NCI-H2196 (cell line): ENCODE data around the gene MYCL.
"Not testable (repeated sequence)": the region's sequence is repeated elsewhere in the genome, so short reads cannot be mapped to it uniquely, and the experiment has no call there.

ENCODE experiments used
- DNase-seq: peaks from one replicate; lab custom pipeline; 2025; ENCODE audit not compliant: unreplicated experiment; lab: John Stamatoyannopoulos, UW

MYCL gene

GRCh38 chr1:39892601-39893595 lies 8.8 kb downstream of the MYCL start:
- peak; percentile 75 for DNase-seq

- DNase-seq, result no peak
Measured at GRCh38 chr1:39890880-39891279, 10.8 kb downstream of the MYCL start.

- no peak for DNase-seq
Measured at GRCh38 chr1:39890273-39890672, 11.4 kb downstream of the MYCL start.

- DNase-seq, result peak; percentile 47
Measured at GRCh38 chr1:39886757-39887231, 14.9 kb downstream of the MYCL start.

- no peak for DNase-seq
Measured at GRCh38 chr1:39885516-39885915, 16.2 kb downstream of the MYCL start.

GRCh38 chr1:39882152-39882551 lies 19.6 kb downstream of the MYCL start:
- no peak for DNase-seq

- DNase-seq, result no peak
Measured at GRCh38 chr1:39877980-39878956, 23.4 kb downstream of the MYCL start.

GRCh38 chr1:39877231-39877778 lies 24.4 kb downstream of the MYCL start:
- DNase-seq, result peak; percentile 68

GRCh38 chr1:39876144-39876543 lies 25.6 kb downstream of the MYCL start:
- no peak for DNase-seq

GRCh38 chr1:39872698-39873097 lies 29.0 kb downstream of the MYCL start:
- DNase-seq, result no peak

- no peak for DNase-seq
Measured at GRCh38 chr1:39871796-39872195, 29.9 kb downstream of the MYCL start.

- DNase-seq, result not testable (repeated sequence)
Measured at GRCh38 chr1:39871043-39871442, 30.7 kb downstream of the MYCL start.

GRCh38 chr1:39869538-39870112 lies 32.1 kb downstream of the MYCL start:
- DNase-seq, result not testable (repeated sequence)

GRCh38 chr1:39866767-39867166 lies 35.0 kb downstream of the MYCL start:
- DNase-seq, result no peak

GRCh38 chr1:39865762-39866161 lies 36.0 kb downstream of the MYCL start:
- no peak for DNase-seq

- no peak for DNase-seq
Measured at GRCh38 chr1:39863177-39863576, 38.5 kb downstream of the MYCL start.

GRCh38 chr1:39861003-39861402 lies 40.7 kb downstream of the MYCL start:
- no peak for DNase-seq

GRCh38 chr1:39859859-39860812 lies 41.6 kb downstream of the MYCL start:
- DNase-seq, result no peak

GRCh38 chr1:39858315-39858714 lies 43.4 kb downstream of the MYCL start:
- no peak for DNase-seq
